ENCODE data around the gene SSR4. TPM values are rescaled to one million over a fixed set of nuclear protein-coding genes. Genes with fewer than 3 reads are reported as not detected.

The SSR4 gene
- total and polyA plus RNA-seq, 2 donors: 102 to 326 TPM

DNA sequence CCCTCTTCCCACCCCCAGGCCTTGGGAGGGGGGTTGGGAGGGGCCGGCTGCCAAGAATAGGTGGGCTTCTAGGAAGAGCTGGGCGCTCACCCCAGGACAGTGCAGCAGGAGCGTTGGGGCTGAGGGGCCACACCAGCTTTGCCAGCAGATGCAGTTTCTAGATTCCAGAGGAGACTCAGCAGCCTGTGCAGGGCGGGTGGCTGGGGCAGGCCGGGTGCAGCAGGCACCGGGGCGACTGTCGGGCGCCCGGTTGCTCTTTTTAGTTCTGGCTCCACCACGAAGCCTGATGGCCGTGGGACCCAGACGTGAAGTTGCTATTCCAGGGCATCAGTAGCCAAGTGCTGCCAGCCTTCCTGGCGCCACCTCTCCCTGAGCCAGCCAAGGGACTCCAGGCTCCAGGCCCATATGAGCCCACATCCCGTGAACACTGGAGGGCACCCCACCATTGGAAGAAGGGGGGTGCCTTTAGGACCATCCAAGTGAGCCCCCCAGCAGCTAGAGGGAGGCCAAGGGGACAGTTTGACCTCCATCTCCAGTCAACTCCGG, 5.8 kb downstream of the SSR4 start:
- Histone ChIP-seq H3K36me3 (ENCODE audit: insufficient read depth) (peaks cover 2% of the 10 kb centered on the region), H3K4me1 (ENCODE audit: insufficient read depth) (no peaks in the 10 kb centered on the region), H3K27ac (ENCODE audit: low read depth) (no peak overlapping the region), H3K4me3 (ENCODE audit: low read depth, low read length) (no peak overlapping the region)
- no peak for DNase-seq (ENCODE audit: extremely low spot score)
- WGBS: 79% methylated on average over 16 of the region's 16 CpGs

DNA sequence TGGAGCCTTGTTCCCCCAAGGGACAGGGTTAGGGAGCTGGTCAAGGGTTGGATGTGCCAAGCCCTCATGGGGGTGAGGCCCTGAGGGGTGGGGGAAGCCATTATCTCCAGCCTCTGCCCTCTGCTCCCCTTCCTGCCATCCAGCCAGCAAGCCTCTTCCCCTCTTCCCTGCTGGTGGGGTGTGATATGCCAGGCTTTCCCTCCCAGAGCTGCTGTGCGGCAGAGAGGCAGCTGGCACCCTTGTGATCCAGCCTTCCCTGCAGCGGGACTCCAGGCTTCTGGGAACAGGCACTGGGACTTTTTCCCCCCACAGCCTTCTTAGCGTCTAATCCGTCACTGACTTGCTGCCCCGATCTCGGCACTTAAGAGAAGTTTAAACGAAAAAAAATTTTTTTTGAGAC, 6.3 kb downstream of the SSR4 start:
- 81% methylated on average over 7 of the region's 7 CpGs for WGBS
- Histone ChIP-seq H3K4me1 (ENCODE audit: insufficient read depth) (no peaks in the 10 kb centered on the region), H3K36me3 (ENCODE audit: insufficient read depth) (peaks cover 2% of the 10 kb centered on the region), H3K27ac (ENCODE audit: low read depth) (no peak overlapping the region), H3K4me3 (ENCODE audit: low read depth, low read length) (no peak overlapping the region)
- no peak for DNase-seq (ENCODE audit: extremely low spot score)

DNA sequence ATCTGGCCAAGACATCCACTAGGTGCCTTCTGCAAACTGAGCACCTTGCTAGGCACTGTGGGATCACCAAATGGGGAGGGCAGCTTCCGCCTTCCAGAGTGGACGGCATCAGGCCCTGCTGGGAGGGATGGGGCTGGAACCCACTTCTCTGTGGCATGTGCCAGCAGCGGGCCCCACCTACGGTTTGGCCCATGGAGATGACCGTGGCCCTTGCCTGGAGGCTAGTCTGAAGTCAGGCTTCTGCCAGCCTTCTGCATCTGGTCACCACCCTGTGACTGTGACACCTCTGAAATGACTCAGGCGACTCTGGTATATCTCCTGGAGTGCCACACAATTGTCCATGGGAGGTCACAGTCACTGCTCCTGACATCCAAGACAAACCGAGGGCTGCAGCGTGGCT, 7.2 kb downstream of the SSR4 start:
- Histone ChIP-seq H3K4me1 (ENCODE audit: insufficient read depth) (no peaks in the 10 kb centered on the region), H3K27ac (ENCODE audit: low read depth) (no peak overlapping the region), H3K4me3 (ENCODE audit: low read depth, low read length) (no peak overlapping the region), H3K36me3 (ENCODE audit: insufficient read depth) (peaks cover 2% of the 10 kb centered on the region)
- 87% methylated on average over 8 of the region's 8 CpGs for WGBS
- no peak for DNase-seq (ENCODE audit: extremely low spot score)

DNA sequence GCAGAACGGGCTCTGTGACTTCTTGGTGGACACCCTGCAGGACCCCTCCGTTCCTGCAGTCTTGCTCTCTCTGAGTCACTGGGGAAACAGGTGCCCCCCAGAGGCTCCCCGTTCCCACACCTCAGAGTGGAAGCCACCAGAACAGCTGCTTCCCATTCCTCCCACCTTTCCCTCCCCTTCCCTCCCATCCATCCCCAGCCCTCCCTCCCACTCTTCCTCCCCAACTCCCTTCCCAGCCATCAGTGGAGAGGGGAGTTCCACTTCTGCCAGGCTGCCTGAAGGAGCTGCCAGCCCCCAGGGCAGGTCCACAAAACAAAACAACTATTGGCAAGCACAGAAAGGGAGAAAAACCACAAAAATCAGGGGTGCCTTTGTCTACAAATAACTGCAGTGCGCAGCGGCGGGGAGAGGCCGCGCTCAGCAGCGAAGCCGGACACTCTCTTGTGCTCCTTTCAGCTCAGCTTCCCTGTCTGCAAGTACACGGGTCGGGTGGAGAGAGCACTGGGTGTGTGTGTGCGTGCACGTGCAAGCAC, 8.1 kb downstream of the SSR4 start:
- 68% methylated on average over 14 of the region's 14 CpGs for WGBS
- H3K4me1 ChIP-seq (ENCODE audit: insufficient read depth): no peaks in the 10 kb centered on the region
- H3K4me3 ChIP-seq (ENCODE audit: low read depth, low read length): no peak overlapping the region
- no peak for DNase-seq (ENCODE audit: extremely low spot score)
- no peak overlapping the region for H3K27ac ChIP-seq (ENCODE audit: low read depth)
- peaks cover 2% of the 10 kb centered on the region for H3K36me3 ChIP-seq (ENCODE audit: insufficient read depth)

DNA sequence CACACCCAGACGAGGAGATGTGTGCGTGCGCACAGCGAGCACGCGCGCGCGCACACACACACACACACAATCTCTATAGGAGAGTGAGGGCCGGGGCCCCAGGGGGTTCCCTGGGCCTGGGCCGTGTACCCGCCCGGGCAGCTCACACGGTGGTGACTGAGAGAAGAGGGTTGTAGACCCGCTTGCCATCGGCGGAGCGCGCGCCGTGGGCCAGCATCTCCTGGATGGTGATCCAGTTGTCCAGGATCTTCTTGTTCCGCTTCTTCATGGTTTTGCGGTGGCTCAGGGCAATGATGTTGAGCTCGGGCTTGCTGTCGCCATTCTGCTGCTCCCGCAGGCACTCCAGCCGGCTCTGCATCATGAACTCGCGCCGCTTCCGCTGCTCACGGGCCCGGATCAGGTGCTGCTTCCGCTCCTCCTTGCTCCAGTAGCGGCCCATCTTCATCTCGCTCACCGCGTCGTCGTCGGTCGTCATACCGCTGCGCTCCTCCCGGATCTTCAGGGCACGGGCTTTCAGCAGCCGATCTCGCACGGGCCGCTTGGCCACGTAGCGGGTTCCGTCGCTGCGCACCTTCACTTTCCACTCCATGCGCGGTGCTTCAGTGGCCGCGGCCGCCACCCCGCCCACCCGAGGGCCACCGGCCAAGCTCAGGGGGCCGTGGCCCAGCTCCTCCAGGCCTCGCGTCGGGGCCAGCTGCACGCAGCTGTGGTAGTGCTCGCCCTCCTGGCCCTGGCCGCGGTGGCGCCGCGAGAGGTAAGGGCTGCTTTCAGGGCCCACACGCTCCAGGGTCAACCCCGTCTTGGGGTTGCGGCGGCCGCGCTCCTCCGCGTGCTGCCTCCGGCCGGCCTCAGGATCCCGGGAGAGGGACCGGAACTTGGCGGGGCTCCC, 9.0 kb downstream of the SSR4 start:
- H3K36me3 ChIP-seq (ENCODE audit: insufficient read depth): no peaks in the 10 kb centered on the region
- H3K27ac ChIP-seq (ENCODE audit: low read depth): no peak overlapping the region
- no peaks in the 10 kb centered on the region for H3K4me1 ChIP-seq (ENCODE audit: insufficient read depth)
- WGBS: 96% methylated on average over 87 of the region's 87 CpGs
- no peak overlapping the region for H3K4me3 ChIP-seq (ENCODE audit: low read depth, low read length)
- DNase-seq (ENCODE audit: extremely low spot score): no peak

DNA sequence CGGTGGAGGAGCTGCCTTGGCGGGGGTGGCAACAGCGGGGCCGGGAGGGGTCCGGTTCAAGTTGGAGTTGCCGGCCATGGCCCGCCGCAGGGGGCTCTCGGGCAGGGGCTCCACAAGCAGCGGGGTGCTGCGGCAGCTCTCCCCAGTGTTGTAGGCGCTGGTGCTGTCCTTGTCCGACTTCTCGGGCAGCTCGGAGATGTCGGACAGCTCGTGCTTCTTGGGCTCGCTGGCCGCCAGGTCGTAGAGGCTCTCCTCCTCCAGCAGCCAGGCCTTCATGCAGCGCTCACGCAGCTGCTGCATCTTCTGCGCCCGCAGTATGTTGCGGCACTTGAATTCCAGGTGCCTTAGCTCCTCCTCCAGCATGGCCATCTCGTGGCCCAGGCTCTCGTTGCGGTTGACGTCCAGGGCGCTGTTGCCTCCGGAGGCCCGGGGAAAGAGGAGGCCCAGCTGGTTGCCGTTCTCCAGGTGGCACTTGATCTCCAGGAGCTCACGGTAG, 9.7 kb downstream of the SSR4 start:
- no peak overlapping the region for H3K27ac ChIP-seq (ENCODE audit: low read depth)
- no peak overlapping the region for H3K4me3 ChIP-seq (ENCODE audit: low read depth, low read length)
- no peaks in the 10 kb centered on the region for H3K4me1 ChIP-seq (ENCODE audit: insufficient read depth)
- H3K36me3 ChIP-seq (ENCODE audit: insufficient read depth): no peaks in the 10 kb centered on the region
- WGBS: 94% methylated on average over 34 of the region's 34 CpGs
- no peak for DNase-seq (ENCODE audit: extremely low spot score)

DNA sequence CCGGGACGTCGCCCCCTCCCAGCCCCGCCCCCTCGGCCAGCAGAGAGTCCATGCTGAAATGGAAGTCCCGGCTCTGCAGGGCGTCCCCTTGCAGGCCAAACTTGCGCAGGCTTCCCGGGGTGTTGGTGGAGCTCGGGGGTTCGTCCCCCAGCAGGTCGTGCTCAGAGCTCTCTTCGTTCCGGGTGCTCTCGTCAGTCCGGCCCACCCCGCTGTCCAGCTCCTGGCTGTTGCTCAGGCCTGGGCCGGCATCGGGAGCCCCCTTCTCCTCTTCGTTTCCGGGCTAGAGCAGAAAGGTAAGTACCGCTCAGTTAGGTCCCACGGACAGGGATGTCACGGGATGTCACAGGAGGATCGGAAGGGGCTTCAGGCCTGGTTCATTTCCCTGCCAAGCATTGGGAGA, 10.2 kb downstream of the SSR4 start:
- Histone ChIP-seq H3K4me1 (ENCODE audit: insufficient read depth) (no peaks in the 10 kb centered on the region), H3K4me3 (ENCODE audit: low read depth, low read length) (no peak overlapping the region), H3K36me3 (ENCODE audit: insufficient read depth) (no peaks in the 10 kb centered on the region), H3K27ac (ENCODE audit: low read depth) (no peak overlapping the region)
- DNase-seq (ENCODE audit: extremely low spot score): no peak
- 90% methylated on average over 25 of the region's 25 CpGs for WGBS

DNA sequence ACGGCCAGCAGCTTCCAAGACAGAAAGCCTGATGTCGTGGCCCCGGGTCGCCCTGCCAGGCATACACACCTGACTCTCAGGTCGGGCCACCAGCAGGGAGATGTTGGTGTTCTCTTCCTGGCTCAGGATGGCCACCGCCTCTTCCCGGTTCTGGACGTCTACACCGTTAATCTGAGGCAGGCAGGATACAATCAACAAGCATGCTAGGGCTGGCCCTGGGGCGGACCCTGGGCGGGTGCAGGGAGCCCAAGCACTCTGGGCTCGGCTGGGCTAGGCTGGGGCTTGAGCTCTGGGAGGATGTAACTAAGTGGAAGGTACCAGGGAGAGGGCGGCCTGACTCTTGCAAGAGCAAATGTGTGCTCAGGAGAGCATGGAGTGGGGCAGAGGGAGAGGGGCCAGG, 11.0 kb downstream of the SSR4 start:
- no peak for DNase-seq (ENCODE audit: extremely low spot score)
- Histone ChIP-seq H3K27ac (ENCODE audit: low read depth) (no peak overlapping the region), H3K4me1 (ENCODE audit: insufficient read depth) (no peaks in the 10 kb centered on the region), H3K36me3 (ENCODE audit: insufficient read depth) (no peaks in the 10 kb centered on the region), H3K4me3 (ENCODE audit: low read depth, low read length) (no peak overlapping the region)
- 81% methylated on average over 13 of the region's 13 CpGs for WGBS

DNA sequence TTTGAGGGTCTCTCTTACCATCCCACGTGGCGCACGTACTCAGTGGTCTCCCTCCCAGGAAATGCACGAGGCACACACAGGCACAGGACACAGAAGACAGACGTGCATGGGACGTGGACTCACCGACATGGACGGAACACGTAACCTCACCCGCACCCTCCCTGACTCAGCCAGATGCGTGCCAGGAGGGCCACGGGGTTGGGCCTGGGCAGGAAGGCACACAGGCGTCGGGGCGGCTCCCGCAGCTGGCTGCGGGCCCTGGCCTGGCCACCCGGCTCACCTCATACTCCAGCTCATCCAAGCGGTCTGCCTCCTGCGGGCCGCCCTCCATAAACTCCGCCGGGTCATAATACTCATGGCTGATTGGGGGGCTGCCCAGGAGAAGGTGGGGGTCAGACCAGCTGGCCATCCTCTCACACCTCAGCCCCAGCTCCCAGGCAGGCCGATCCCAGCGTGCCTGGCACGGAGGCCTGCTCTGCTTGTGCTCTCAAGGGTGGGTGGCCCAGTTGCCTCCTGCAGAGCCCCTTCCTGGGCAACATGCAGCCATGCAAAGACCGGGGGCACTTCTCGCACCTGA, 12.6 kb downstream of the SSR4 start:
- 90% methylated on average over 28 of the region's 28 CpGs for WGBS
- H3K27ac ChIP-seq (ENCODE audit: low read depth): no peak overlapping the region
- H3K36me3 ChIP-seq (ENCODE audit: insufficient read depth): no peaks in the 10 kb centered on the region
- H3K4me1 ChIP-seq (ENCODE audit: insufficient read depth): no peaks in the 10 kb centered on the region
- H3K4me3 ChIP-seq (ENCODE audit: low read depth, low read length): no peak overlapping the region
- no peak for DNase-seq (ENCODE audit: extremely low spot score)

DNA sequence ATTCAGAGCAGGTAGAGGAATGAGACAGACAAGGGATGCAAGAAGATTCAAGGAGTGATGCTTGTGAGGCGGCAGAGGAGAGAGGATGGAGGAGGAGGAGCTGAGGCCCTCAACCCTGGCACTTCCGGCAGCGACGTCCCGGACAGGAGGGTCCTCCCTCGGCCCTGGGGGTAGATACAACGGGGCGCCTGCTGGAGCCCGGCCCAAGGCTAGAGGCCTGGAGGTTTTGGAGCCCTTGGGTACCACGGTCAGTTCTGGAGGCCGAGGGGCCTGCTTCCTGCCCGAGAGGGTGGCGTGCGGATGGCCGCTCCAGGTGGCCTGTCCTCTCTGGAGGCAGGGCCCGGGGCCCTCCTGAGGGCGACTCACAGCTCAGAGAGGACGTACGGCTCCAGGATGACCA, 13.5 kb downstream of the SSR4 start:
- Histone ChIP-seq H3K36me3 (ENCODE audit: insufficient read depth) (no peaks in the 10 kb centered on the region), H3K27ac (ENCODE audit: low read depth) (no peak overlapping the region), H3K4me1 (ENCODE audit: insufficient read depth) (no peaks in the 10 kb centered on the region), H3K4me3 (ENCODE audit: low read depth, low read length) (no peak overlapping the region)
- no peak for DNase-seq (ENCODE audit: extremely low spot score)
- WGBS: 95% methylated on average over 19 of the region's 19 CpGs

DNA sequence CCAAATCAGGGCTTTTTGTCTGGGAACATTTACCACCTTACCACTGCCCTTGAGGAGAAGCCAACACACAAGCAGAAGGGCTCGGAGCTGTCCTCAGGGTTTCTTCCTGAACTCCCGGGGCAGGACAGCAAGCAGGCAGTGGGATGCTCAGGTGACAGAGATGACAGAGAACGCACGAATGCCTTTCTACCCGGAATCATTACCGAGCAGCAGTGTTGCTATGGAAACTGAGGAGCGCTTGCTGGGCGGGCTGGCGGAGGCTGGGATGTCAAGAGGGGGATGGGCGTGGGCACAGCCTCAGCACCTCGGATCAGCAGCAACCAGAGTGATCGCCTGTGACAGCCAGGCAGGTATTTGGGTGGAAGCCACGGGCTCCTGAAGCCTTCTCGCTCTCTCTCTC, 17.8 kb downstream of the SSR4 start:
- no peak overlapping the region for H3K27ac ChIP-seq (ENCODE audit: low read depth)
- WGBS: 50% methylated on average over 14 of the region's 14 CpGs
- DNase-seq (ENCODE audit: extremely low spot score): no peak
- H3K4me1 ChIP-seq (ENCODE audit: insufficient read depth): no peaks in the 10 kb centered on the region
- H3K4me3 ChIP-seq (ENCODE audit: low read depth, low read length): no peak overlapping the region
- H3K36me3 ChIP-seq (ENCODE audit: insufficient read depth): no peaks in the 10 kb centered on the region

DNA sequence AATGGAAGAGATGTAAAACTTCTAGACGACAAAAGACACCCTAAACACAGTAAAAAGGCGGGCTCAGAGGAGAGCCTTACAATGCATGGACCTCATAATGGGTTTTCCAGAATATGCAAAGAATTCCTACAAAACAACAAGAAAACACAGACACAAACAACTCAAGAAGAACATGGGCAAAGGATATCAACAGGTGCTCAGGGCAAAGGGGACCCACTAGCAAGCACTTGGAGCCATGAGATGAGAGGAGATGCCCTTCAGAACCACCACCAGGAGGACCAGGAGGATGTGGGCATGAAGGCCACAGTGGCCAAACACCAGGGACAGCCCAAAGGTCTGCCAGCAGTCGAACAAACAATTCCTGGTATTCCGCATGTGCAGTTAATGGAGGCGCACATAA, 18.7 kb downstream of the SSR4 start:
- 94% methylated on average over 5 of the region's 5 CpGs for WGBS
- DNase-seq (ENCODE audit: extremely low spot score): no peak
- Histone ChIP-seq H3K27ac (ENCODE audit: low read depth) (no peak overlapping the region), H3K4me1 (ENCODE audit: insufficient read depth) (no peaks in the 10 kb centered on the region), H3K4me3 (ENCODE audit: low read depth, low read length) (no peak overlapping the region), H3K36me3 (ENCODE audit: insufficient read depth) (no peaks in the 10 kb centered on the region)

DNA sequence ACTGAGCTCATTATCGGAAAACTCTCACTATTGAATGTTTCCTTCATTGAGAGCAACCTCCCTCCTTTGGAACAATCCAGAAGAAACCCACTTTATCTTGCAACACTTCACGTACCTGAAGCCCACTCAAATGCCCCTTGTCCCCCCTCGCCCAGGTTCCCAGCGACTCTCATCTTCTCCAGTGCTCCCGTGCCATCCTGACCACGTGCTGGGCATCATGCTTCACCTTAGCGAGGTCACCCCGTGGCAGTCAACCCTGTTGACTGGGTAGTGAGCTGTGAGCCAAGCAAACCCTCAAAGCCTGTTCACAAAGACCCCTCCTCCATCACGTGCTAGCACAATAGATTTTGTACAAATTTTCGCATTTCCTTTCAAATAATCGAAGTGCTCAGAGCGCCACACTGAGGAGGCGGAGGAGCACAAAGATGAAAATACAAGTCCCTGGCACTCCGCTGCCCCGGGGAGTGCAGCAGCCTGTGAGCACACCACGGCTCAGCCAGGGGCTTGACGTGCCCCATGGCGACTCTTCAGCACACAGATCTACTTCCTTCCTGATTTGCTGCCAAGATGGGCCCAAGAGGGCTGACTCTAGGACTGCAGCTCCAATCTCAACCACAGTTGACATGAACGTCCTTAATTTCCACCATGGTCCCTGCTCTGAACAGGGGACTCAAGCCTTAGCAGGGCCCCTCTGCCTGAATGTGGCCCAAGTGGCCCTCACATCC, 20.3 kb downstream of the SSR4 start:
- WGBS: 78% methylated on average over 19 of the region's 19 CpGs

More for the DNA sequence above, 20.3 kb downstream of the SSR4 start:
- Histone ChIP-seq H3K4me3 (ENCODE audit: low read depth, low read length) (no peak overlapping the region), H3K4me1 (ENCODE audit: insufficient read depth) (no peaks in the 10 kb centered on the region), H3K36me3 (ENCODE audit: insufficient read depth) (no peaks in the 10 kb centered on the region), H3K27ac (ENCODE audit: low read depth) (no peak overlapping the region)
- DNase-seq (ENCODE audit: extremely low spot score): no peak
